Rectal smooth muscle tissue (tissue), 1 donor: Measurements from ENCODE around the gene KLHL13.

Source experiments
- H3K27ac ChIP-seq: one replicate; pipeline ENCODE4 v1.7.0; 2013; ENCODE audit warnings: low read depth, low read length, inconsistent platforms
- H3K27me3 ChIP-seq: one replicate; pipeline ENCODE4 v1.7.0; 2013; ENCODE audit warnings: low read length; ENCODE audit not compliant: control insufficient read depth, insufficient read depth
- H3K36me3 ChIP-seq: one replicate; pipeline ENCODE4 v1.7.0; 2013; ENCODE audit warnings: low read length; ENCODE audit not compliant: control insufficient read depth, insufficient read depth
- H3K4me1 ChIP-seq: one replicate; pipeline ENCODE4 v1.7.0; 2013; ENCODE audit warnings: low read length; ENCODE audit not compliant: control insufficient read depth, insufficient read depth
- H3K4me3 ChIP-seq: one replicate; pipeline ENCODE4 v1.7.0; 2013; ENCODE audit warnings: low read length
- H3K9ac ChIP-seq: one replicate; pipeline ENCODE4 v1.7.0; 2013; ENCODE audit warnings: low read length

Gene KLHL13

DNA sequence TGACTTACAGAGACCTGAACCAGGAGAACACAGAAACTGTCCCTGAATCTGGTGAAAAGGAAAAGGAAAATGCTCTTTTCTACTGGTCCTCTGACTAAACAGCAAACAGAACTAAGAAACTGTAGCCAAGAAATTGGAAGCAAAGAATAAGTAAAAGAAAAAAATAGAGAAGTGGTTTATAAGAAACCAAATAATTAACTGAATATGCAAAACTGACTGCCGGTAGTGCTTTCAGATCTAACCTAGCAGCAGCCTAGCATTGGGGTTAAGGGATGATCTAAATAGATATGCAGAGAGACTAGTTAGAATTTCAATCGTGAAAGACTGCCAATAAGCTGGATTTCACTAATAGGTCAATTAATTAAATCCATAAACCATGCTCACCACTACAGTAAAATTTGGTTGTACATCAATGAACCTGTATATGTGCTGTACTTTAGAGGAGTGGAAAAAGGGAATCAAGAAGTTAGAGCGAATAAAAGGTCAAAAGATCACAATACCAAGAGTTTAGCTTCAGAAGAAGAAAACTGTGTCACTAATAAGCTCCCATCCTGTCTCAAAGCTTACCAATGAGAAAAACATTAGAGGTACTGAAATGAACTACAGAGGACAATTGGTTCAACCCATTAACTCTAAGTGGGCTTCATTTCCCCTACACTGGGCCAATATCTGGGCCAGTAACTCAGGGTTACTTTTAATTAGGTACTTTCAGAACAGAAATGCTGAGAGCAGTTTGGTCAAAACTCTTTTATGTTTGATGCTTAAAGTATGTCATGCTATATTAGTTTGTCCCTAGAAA, 53.6 kb downstream of the KLHL13 start:
- Histone ChIP-seq H3K27ac (no peak overlapping the region), H3K27me3 (no peaks in the 10 kb centered on the region), H3K36me3 (no peaks in the 10 kb centered on the region), H3K9ac (no peak overlapping the region), H3K4me1 (no peaks in the 10 kb centered on the region), H3K4me3 (no peak overlapping the region)

DNA sequence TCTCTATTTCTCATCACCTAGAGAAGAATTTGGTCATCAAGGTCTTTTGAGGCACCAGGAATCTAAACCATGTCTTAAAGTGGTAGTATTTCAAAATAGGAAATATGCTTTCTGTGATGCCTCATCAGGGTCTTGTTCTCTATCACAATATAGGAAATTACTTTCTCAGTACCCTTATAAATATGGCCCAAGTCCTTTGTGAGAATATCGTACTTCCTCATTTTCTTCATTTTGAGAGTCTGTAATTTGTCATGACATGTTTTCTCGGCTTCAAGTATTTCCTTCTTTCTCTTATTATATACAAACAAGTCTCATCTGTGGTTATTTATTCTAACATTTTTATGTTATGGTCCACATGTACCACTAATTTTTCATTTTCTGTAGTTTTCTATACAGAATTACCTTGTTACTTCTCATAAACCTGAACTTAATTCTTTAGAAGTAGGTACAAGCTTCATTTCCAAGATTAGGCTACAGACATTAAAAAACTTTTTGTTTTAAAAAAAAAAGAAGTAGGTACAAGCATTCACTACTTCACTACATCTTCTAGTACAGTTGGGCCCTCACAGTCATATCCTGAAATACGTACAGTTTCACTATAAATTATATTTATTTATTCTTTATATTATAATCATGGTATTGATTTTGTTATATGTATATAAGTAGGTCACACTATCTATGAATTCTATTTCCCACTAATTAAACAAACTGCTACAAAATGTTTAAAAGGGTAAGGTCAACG, 54.4 kb downstream of the KLHL13 start:
- H3K27me3 ChIP-seq: no peaks in the 10 kb centered on the region
- no peaks in the 10 kb centered on the region for H3K4me1 ChIP-seq
- H3K4me3 ChIP-seq: no peak overlapping the region
- no peak overlapping the region for H3K9ac ChIP-seq
- H3K27ac ChIP-seq: no peak overlapping the region
- H3K36me3 ChIP-seq: no peaks in the 10 kb centered on the region

DNA sequence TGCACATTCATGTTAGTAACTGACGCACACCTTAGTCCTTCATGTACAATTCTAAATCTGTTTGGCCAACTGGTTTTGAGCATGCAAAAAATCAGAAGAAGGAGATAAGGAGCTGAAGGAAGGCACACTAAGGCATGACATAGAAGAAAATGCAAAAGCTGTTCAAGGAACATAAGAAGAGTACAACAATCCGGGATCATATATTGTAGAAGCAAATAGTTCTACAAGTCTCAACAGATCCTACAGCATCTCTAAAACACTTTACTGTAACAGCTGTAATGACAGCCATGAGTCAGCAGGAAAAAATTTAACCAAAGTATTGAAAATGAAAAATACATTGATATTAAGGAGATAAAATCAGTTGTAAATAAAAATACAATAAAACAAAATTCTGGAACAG, 57.7 kb downstream of the KLHL13 start:
- H3K27me3 ChIP-seq: no peaks in the 10 kb centered on the region
- no peak overlapping the region for H3K27ac ChIP-seq
- H3K4me3 ChIP-seq: no peak overlapping the region
- no peak overlapping the region for H3K9ac ChIP-seq
- no peaks in the 10 kb centered on the region for H3K4me1 ChIP-seq
- no peaks in the 10 kb centered on the region for H3K36me3 ChIP-seq

DNA sequence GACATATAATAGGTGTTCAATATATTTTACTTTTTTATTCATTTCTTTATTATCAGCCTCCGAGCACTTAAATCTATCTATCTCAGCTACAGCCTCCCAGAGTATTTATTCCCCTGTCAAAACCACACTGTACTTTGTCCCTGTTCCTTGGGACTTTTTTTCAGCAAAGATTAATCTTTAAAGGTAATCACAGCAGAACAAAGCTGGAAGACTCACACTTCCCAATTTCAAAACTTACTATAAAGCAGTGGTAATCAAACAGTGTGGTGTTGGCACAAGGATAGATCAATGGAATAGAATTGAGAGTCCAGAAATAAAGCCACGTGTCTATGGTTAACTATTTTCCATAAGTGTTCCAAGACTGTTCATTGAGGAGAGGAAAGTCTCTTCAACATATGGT, 59.7 kb downstream of the KLHL13 start:
- H3K9ac ChIP-seq: no peak overlapping the region

DNA sequence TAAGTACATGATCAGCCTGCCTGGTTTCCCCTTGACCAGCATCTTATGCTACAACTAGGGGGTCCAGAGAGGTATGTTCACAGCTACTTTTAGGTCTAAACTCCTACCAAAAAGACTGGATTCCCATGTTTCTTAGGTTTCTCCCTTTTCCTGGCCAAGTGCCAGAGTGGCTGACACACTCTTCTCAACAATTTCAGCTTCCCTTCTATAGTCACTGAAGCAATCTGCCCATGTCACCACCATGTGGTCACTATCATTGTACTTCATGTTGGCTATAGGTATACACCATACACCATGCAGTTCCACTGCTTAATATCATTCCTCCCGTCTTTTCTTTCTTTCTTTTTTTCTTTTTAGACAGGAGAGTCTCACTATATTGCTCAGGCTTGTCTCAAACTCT, 66.9 kb downstream of the KLHL13 start:
- Histone ChIP-seq H3K9ac (no peak overlapping the region), H3K4me1 (no peaks in the 10 kb centered on the region), H3K27ac (no peak overlapping the region), H3K36me3 (no peaks in the 10 kb centered on the region), H3K27me3 (no peaks in the 10 kb centered on the region), H3K4me3 (no peak overlapping the region)

More for the DNA sequence above, 59.7 kb downstream of the KLHL13 start:
- Histone ChIP-seq H3K4me1 (no peaks in the 10 kb centered on the region), H3K4me3 (no peak overlapping the region), H3K27ac (no peak overlapping the region), H3K27me3 (no peaks in the 10 kb centered on the region), H3K36me3 (no peaks in the 10 kb centered on the region)

DNA sequence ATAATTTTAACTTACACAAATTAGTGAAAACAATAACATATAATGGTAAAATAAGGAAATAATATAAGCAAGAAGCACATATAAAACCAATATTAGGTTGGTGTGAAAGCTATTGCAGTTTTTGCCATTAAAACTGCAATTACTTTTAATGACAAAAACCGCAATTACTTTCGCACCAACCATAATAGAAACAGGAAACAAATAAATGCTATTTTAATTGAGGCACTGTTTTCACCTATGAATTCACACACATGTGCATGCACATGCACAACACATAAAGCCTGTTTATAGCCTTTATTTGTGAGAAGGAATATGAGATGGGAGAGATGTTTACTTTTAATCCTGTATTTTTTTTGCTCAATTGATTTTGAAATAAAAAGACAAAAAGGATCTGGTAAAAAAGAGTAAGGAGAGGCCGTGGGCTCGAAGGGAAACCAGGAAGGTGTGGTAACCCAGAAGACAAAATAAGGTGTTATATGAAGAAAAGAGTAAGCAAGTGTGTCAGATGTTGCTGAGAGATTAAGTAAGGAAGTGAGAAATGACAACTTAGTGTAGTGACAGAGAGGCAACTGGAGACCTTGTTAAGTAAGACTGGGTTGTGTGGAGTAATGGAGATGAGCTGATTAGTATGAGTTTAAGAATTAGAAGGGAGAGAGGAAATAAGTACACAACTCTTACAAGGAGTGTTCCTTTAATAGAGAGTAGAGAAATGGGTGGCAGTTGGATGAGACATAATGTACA, 69.0 kb downstream of the KLHL13 start:
- Histone ChIP-seq H3K9ac (no peak overlapping the region), H3K4me1 (no peaks in the 10 kb centered on the region)

DNA sequence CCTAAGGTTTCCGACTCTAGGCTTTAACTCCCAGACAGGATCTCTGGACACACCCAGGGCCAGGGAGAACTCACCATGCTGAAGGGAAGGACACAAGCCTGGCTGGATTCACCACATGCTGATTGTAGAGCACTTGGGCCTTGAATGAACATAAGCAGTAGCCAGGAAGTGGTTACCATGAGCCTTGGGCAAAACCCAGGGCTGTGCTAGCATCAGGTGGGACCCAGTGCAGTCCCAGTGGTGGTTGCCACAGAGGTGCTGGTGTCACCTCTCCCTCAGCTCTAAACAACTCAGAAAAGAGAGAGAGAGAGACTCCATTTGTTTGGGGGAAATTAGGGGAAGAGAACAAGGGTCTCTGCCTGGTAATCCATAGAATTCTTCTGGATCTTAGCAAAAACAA, 77.0 kb downstream of the KLHL13 start:
- no peaks in the 10 kb centered on the region for H3K4me1 ChIP-seq
- no peak overlapping the region for H3K4me3 ChIP-seq
- no peaks in the 10 kb centered on the region for H3K36me3 ChIP-seq
- H3K27me3 ChIP-seq: no peaks in the 10 kb centered on the region
- H3K9ac ChIP-seq: no peak overlapping the region
- H3K27ac ChIP-seq: no peak overlapping the region

More for the DNA sequence above, 69.0 kb downstream of the KLHL13 start:
- Histone ChIP-seq H3K4me3 (no peak overlapping the region), H3K27me3 (no peaks in the 10 kb centered on the region), H3K27ac (no peak overlapping the region), H3K36me3 (no peaks in the 10 kb centered on the region)

DNA sequence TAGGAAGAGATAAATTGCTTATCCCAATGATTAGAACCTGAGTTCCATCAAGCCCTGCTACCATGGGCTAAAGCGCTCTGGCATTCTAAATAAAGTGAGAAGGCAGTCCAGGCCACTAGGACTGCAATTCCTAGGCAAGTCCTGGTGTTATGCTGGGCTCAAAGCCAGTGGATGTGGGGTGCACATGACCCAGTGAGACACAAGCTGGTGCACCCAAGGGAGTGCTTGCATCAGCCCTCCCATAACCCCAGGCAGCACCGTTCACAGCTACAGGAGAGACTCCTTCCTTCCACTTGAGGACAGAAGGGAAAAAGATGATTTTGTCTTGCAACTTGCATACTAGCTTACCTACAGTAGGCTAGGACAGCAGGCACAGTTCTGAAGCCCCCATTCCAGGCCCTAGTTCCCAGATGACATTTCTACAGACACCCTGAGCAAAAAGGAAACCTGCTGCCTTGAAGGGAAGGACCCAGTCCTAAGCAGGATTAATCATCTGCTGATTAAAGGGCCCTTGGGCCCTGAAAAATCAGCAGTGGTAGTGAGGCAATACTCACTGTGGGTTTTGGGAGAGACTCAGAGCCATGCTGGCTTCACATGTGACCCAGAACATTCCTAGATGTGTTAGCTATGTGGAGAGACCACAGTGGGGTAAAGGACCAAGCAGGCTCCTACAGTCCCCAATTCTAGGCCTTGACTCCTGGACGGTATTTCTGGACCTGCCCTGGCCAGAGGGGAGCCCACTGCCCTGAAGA, 77.8 kb downstream of the KLHL13 start:
- Histone ChIP-seq H3K27me3 (no peaks in the 10 kb centered on the region), H3K4me1 (no peaks in the 10 kb centered on the region), H3K36me3 (no peaks in the 10 kb centered on the region), H3K9ac (no peak overlapping the region), H3K4me3 (no peak overlapping the region), H3K27ac (no peak overlapping the region)

DNA sequence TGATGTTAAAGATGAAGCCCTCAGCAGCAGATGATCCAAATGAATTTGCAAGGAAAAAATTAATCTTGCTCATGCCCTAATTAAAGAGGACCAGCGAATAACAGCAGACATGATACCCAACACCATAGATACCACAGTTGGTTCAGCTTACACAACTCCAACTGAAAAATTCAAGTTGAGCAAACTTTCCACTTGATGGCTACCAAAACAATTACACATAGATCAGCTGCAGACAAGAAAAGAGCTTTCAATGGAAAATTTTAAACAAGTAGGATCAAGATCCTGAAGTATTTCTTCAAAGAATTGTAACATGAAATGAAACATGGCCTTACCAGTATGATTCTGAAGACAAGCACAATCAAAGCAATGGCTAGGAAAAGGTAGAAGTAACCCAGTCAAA, 90.0 kb downstream of the KLHL13 start:
- no peaks in the 10 kb centered on the region for H3K4me1 ChIP-seq
- no peaks in the 10 kb centered on the region for H3K27me3 ChIP-seq
- no peak overlapping the region for H3K4me3 ChIP-seq
- no peak overlapping the region for H3K9ac ChIP-seq
- H3K27ac ChIP-seq: no peak overlapping the region
- H3K36me3 ChIP-seq: no peaks in the 10 kb centered on the region

DNA sequence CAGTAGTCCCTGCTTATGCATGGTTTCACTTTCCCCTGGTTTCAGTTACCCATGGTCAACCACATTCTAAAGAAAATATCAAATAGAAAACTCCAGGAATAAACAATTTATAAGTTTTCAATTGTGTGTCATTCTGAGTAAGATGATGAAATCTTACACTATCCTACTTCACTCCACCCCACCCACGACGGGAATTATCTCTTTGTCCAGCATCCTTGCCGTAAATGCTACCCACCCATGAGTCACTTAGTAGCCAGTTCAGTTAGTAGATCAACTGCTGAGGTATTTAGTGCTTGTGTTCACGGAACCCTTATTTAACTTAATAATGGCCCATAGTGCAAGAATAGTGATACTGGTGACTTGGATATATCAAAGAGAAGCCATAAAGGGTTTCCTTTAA, 91.4 kb downstream of the KLHL13 start:
- no peaks in the 10 kb centered on the region for H3K36me3 ChIP-seq
- H3K27ac ChIP-seq: no peak overlapping the region
- no peak overlapping the region for H3K9ac ChIP-seq
- H3K27me3 ChIP-seq: no peaks in the 10 kb centered on the region
- no peaks in the 10 kb centered on the region for H3K4me1 ChIP-seq
- no peak overlapping the region for H3K4me3 ChIP-seq

DNA sequence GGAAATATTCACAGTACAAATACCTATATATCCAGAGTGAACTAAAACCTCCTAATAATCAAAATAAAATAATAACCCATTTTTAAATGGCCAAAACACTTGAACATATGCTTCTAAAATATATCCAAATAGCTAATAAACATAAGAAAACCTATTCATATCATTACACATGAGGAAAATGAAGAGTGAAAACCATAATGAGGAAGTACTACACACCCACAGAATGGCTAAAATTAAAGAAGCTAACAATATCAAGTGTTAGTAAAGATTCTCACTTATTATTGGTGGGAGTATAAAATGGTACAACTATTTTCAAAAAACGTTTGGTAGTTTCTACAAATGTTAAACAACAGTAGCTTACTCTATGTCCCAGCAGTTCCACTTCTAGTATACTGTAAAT, 92.1 kb downstream of the KLHL13 start:
- H3K36me3 ChIP-seq: no peaks in the 10 kb centered on the region
- no peak overlapping the region for H3K9ac ChIP-seq
- no peak overlapping the region for H3K4me3 ChIP-seq
- no peak overlapping the region for H3K27ac ChIP-seq
- no peaks in the 10 kb centered on the region for H3K27me3 ChIP-seq
- H3K4me1 ChIP-seq: no peaks in the 10 kb centered on the region

DNA sequence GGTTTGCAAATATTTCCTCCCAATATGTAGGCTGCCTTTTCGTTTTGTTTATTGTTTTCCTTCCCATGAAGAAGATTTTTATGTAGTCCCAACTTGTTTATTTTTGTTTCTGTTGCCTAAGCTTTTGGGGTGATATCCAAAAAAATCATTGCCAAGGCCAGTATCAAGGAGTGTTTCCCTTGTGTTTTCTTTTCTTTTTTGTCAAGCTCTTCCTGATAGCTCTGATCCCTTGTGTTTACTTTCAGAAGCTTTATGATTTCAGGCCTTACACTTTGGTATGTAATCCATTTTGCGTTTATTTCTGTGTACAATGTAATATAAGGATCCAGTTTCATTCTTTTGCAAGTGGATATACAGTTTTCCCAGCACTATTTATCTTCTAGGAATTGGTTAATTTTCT, 93.9 kb downstream of the KLHL13 start:
- no peaks in the 10 kb centered on the region for H3K4me1 ChIP-seq
- H3K27me3 ChIP-seq: no peaks in the 10 kb centered on the region
- no peak overlapping the region for H3K27ac ChIP-seq
- no peak overlapping the region for H3K9ac ChIP-seq
- no peaks in the 10 kb centered on the region for H3K36me3 ChIP-seq
- H3K4me3 ChIP-seq: no peak overlapping the region
